Fibroblast of lung (primary cell): ENCODE data around the gene EDA. TPM values are rescaled to one million over a fixed set of nuclear protein-coding genes. Genes with fewer than 3 reads are reported as not detected.
"Not testable (repeated sequence)": the region's sequence is repeated elsewhere in the genome, so short reads cannot be mapped to it uniquely, and the experiment has no call there.

Experiments
- DNase-seq, 2 donors: peaks; one replicate each; pipeline versions ENCODE4 v3.0.0 to v3.0.0-alpha.2; 2010; ENCODE audit warnings: low read depth in 2 of 2
- H2AFZ ChIP-seq: 2 replicates; pipeline ENCODE4 v1.5.1; 2012; ENCODE audit warnings: low read length, control low read depth, inconsistent platforms
- H3K27ac ChIP-seq: 2 replicates; pipeline ENCODE4 v1.5.1; 2011; ENCODE audit warnings: low read length, control low read depth; ENCODE audit not compliant: insufficient read depth
- H3K27me3 ChIP-seq: 2 replicates; pipeline ENCODE4 v1.5.1; 2011; ENCODE audit warnings: mild to moderate bottlenecking, low read length; ENCODE audit not compliant: control insufficient read depth, insufficient read depth
- H3K36me3 ChIP-seq: 2 replicates; pipeline ENCODE4 v1.5.1; 2011; ENCODE audit warnings: low read length; ENCODE audit not compliant: control insufficient read depth, insufficient read depth
- H3K4me1 ChIP-seq: 2 replicates; pipeline ENCODE4 v1.5.1; 2011; ENCODE audit warnings: low read length; ENCODE audit not compliant: control insufficient read depth, insufficient read depth; ENCODE audit errors: extremely low read depth
- H3K4me2 ChIP-seq: 2 replicates; pipeline ENCODE4 v1.5.1; 2011; ENCODE audit warnings: low read length, control low read depth; ENCODE audit not compliant: insufficient read depth; ENCODE audit errors: extremely low read depth
- H3K4me3 ChIP-seq, 4 experiments: fragments of 200-600 bp in 1 of 4; sonication (generic) in 1 of 4; replicated peaks in 1 of 4; 2 replicates each; pipeline ENCODE4 v1.5.1; 2011 to 2016; ENCODE audit warnings: low read length in 4 of 4, low read depth in 3 of 4, mild to moderate bottlenecking in 3 of 4, control low read depth in 2 of 4, inconsistent platforms in 1 of 4, mixed read lengths in 1 of 4; ENCODE audit not compliant: insufficient read depth in 1 of 4; ENCODE audit errors: control extremely low read depth in 1 of 4
- H3K79me2 ChIP-seq: 2 replicates; pipeline ENCODE4 v1.5.1; 2012; ENCODE audit warnings: mild to moderate bottlenecking, low read length, inconsistent platforms; ENCODE audit not compliant: control insufficient read depth, insufficient read depth
- H3K9ac ChIP-seq: 2 replicates; pipeline ENCODE4 v1.5.1; 2011; ENCODE audit warnings: mild to moderate bottlenecking, low read length, control low read depth; ENCODE audit not compliant: insufficient read depth
- H3K9me3 ChIP-seq: 2 replicates; pipeline ENCODE4 v1.5.1; 2012; ENCODE audit warnings: low read depth, low read length; ENCODE audit not compliant: control insufficient read depth, insufficient read depth
- H4K20me1 ChIP-seq: 2 replicates; pipeline ENCODE4 v1.5.1; 2011; ENCODE audit warnings: low read length; ENCODE audit not compliant: control insufficient read depth, insufficient read depth; ENCODE audit errors: extremely low read depth
- CTCF ChIP-seq, 2 donors: IDR thresholded peaks in 1 of 2; conservative IDR thresholded peaks in 1 of 2; 1 replicate in 1 of 2; 2 replicates in 1 of 2; pipeline ENCODE4 v1.5.1; 2011 to 2012; ENCODE audit warnings: low read length in 2 of 2, control low read depth in 1 of 2, inconsistent platforms in 1 of 2, low read depth in 1 of 2, mild to moderate bottlenecking in 1 of 2
- EZH2 ChIP-seq: IDR thresholded peaks from 2 replicates; pipeline ENCODE4 v1.5.1; 2012; ENCODE audit warnings: low read length, control low read depth, mild to moderate bottlenecking; ENCODE audit errors: missing control alignments
- polyA plus RNA-seq, 2 donors: library from polyadenylated mRNA; depleted of rRNA in 1 of 2; stranded (reverse) in 1 of 2; unstranded in 1 of 2; fragments of >200 nt; gene quantifications; 2 replicates each; pipeline ENCODE4 v1.2.1, GENCODE V29; 2011 to 2012; ENCODE audit warnings: missing spikeins in 1 of 2
- total RNA-seq: library from RNA; depleted of rRNA; stranded (reverse); fragments of >200 nt; gene quantifications from 2 replicates; pipeline ENCODE4 v1.2.1, GENCODE V29; 2014

Gene EDA
- total and polyA plus RNA-seq, 2 donors (not counting 1 experiment from before 2014, with no cell fraction given) = 0.17 to 0.20 TPM

GRCh38 chrX:69995362-69996112, 379.6 kb downstream of the EDA start:
- Histone ChIP-seq H3K4me3 (no peak overlapping the region), H3K79me2 (no peaks in the 10 kb centered on the region), H3K27ac (no peak overlapping the region), H3K4me1 (no peaks in the 10 kb centered on the region), H3K36me3 (no peaks in the 10 kb centered on the region), H3K9me3 (no peaks in the 10 kb centered on the region), H2AFZ (no peak overlapping the region), H3K27me3 (no peaks in the 10 kb centered on the region), H3K4me2 (no peak overlapping the region), H4K20me1 (no peaks in the 10 kb centered on the region), H3K9ac (no peak overlapping the region)
- no peak for DNase-seq
- no peak for TF ChIP-seq CTCF (conservative IDR thresholded peaks at IDR 0.05 in 1 of 2, IDR thresholded peaks at IDR 0.05 in 1 of 2; ENCODE audit: low read depth in 1 of 2, low read length in 2 of 2)
- TF ChIP-seq EZH2 = no peak

GRCh38 chrX:69996113-69996468, 380.2 kb downstream of the EDA start:
- Histone ChIP-seq H3K36me3 (no peaks in the 10 kb centered on the region), H3K27me3 (no peaks in the 10 kb centered on the region), H3K9me3 (no peaks in the 10 kb centered on the region), H3K4me2 (no peak overlapping the region), H3K9ac (no peak overlapping the region), H3K79me2 (no peaks in the 10 kb centered on the region), H3K4me1 (no peaks in the 10 kb centered on the region), H4K20me1 (no peaks in the 10 kb centered on the region), H2AFZ (no peak overlapping the region), H3K4me3 (no peak overlapping the region), H3K27ac (no peak overlapping the region)
- DNase-seq = no peak
- no peak for TF ChIP-seq EZH2
- TF ChIP-seq CTCF (conservative IDR thresholded peaks at IDR 0.05 in 1 of 2, IDR thresholded peaks at IDR 0.05 in 1 of 2; ENCODE audit: low read depth in 1 of 2, low read length in 2 of 2) = no peak

GRCh38 chrX:69998299-69998698, 382.4 kb downstream of the EDA start:
- H3K4me3 ChIP-seq, H3K9ac ChIP-seq, DNase-seq, H4K20me1 ChIP-seq, H3K4me2 ChIP-seq, H3K27ac ChIP-seq, H2AFZ ChIP-seq, H3K4me1 ChIP-seq, H3K27me3 ChIP-seq, H3K79me2 ChIP-seq, H3K36me3 ChIP-seq, H3K9me3 ChIP-seq: not testable (repeated sequence)
